Body of pancreas (tissue), 4 donors: ENCODE data around the gene AMIGO3.

Source experiments
- POLR2A ChIP-seq, 3 donors: fragments of 450-650 bp; IDR thresholded peaks; one replicate each; pipeline ENCODE4 v1.6.1; 2016; ENCODE audit warnings: antibody characterized with exemption in 3 of 3, mild to moderate bottlenecking in 2 of 3
- TF ChIP-seq, protein P1 (sequence below), 7 experiments: fragments of 450-650 bp in 4 of 7; fragments of 200-600 bp in 3 of 7; sonication (generic) in 3 of 7; IDR thresholded peaks; one replicate each; pipeline ENCODE4 v1.5.1; 2016 to 2019; ENCODE audit warnings: antibody characterized with exemption in 7 of 7

DNA sequence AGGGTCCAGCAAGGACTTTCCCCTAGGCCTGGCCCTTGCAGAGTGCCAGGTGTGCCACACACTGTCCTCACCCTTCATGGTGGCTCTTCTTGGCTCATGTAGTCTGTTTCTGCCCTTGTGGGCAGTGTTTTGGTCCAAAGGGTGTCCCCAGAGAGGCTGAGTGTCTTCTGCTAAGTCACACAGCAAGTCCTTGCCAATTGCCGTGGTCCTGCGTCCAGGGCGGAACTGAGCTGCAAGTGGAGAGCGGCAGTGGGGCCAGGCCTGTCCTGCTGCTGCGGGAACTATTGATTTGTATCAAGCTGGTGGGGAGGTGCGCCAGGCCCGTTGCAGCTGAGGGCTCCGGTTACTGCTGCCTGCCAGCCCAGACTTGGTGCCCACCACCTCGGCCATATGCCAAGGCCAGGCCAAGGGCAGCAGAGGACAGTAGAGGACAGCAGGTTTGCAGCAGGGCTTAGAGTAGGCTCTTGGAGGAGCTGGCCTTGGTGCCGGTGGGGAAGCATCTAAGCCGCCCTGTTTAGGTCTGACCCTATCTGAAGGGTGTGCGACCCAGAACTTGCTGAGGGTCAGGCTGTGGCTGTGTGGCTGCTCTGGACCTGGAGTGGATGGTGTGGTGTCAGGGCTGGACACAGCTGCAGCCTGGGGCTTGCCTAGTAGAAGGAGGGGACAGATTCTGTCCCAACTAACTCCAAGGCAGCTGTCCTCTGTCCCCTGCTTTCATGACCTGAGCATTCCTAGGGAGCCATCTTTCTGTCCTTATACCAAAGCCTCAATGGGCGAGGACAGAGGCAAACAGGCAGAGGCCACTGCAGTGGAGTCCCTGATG lies 4.5 kb downstream of the AMIGO3 start:
- TF ChIP-seq, protein P1, sequence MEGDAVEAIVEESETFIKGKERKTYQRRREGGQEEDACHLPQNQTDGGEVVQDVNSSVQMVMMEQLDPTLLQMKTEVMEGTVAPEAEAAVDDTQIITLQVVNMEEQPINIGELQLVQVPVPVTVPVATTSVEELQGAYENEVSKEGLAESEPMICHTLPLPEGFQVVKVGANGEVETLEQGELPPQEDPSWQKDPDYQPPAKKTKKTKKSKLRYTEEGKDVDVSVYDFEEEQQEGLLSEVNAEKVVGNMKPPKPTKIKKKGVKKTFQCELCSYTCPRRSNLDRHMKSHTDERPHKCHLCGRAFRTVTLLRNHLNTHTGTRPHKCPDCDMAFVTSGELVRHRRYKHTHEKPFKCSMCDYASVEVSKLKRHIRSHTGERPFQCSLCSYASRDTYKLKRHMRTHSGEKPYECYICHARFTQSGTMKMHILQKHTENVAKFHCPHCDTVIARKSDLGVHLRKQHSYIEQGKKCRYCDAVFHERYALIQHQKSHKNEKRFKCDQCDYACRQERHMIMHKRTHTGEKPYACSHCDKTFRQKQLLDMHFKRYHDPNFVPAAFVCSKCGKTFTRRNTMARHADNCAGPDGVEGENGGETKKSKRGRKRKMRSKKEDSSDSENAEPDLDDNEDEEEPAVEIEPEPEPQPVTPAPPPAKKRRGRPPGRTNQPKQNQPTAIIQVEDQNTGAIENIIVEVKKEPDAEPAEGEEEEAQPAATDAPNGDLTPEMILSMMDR (IDR thresholded peaks at IDR 0.05): no peak
- no peak for TF ChIP-seq POLR2A (IDR thresholded peaks at IDR 0.05)
